Measurements from ENCODE around the gene EEF1B2. TPM values are rescaled to one million over a fixed set of nuclear protein-coding genes. Genes with fewer than 3 reads are reported as not detected.
"Not testable (repeated sequence)": the region's sequence is repeated elsewhere in the genome, so short reads cannot be mapped to it uniquely, and the experiment has no call there.

EEF1B2 gene
- total and polyA plus RNA-seq, 7 donors: 227 to 1,024 (median 646) TPM

GRCh38 chr2:206154197-206154596, 5.5 kb upstream of the EEF1B2 start:
- H3K27me3 ChIP-seq: no peaks in the 10 kb centered on the region
- H3K27ac ChIP-seq: no peak overlapping the region
- no peak for TF ChIP-seq POLR2A (IDR thresholded peaks at IDR 0.05)
- DNase-seq: no peak
- H3K4me3 ChIP-seq: no peak overlapping the region
- intact Hi-C loops (cut with DNase I): no loop called here
- peaks cover 0 to 34% (median 31%) of the 10 kb centered on the region in 4 donors for H3K4me1 ChIP-seq
- 27 to 70% methylated on average over 3 of the region's 3 CpGs for WGBS, 2 donors
- H3K36me3 ChIP-seq: peaks cover 0 to 30% (median 6%) of the 10 kb centered on the region in 4 donors
- no peaks in the 10 kb centered on the region for H3K9me3 ChIP-seq

- WGBS, 2 donors: 90 to 94% methylated on average over 11 of the region's 11 CpGs
- intact Hi-C loops (cut with DNase I): loop anchor here (5.0 kb wide), 1 partner anchor 70 kb away; the partner anchor contains the start of gene INO80D
- H3K9me3 ChIP-seq, H3K4me3 ChIP-seq, H3K27ac ChIP-seq, H3K27me3 ChIP-seq, DNase-seq: not testable (repeated sequence)
- Histone ChIP-seq H3K4me1 (peaks cover 0 to 46% (median 42%) of the 10 kb centered on the region in 4 donors), H3K36me3 (peaks cover 0 to 17% (median 11%) of the 10 kb centered on the region in 4 donors)
These were observed 2.7 kb upstream of the EEF1B2 start for GRCh38 chr2:206157014-206157413.

GRCh38 chr2:206158563-206159345, 941 bp upstream of the EEF1B2 start:
- Histone ChIP-seq H3K27me3 (no peaks in the 10 kb centered on the region), H3K9me3 (no peaks in the 10 kb centered on the region), H3K36me3 (peaks cover 0 to 32% (median 21%) of the 10 kb centered on the region in 4 donors), H3K27ac (peak overlapping the region; percentile 90 to 97 (median 96)), H3K4me1 (peaks cover 0 to 45% (median 40%) of the 10 kb centered on the region in 4 donors), H3K4me3 (peak overlapping the region; percentile 75 to 94 (median 92))
- TF ChIP-seq CTCF (IDR thresholded peaks at IDR 0.05) (no peak), POLR2A (IDR thresholded peaks at IDR 0.05) (no peak), POLR2AphosphoS5 (IDR thresholded peaks at IDR 0.05) (no peak), EP300 (IDR thresholded peaks at IDR 0.05) (no peak)
- WGBS, 2 donors: 1% methylated on average over 33 of the region's 33 CpGs
- no peak for DNase-seq
- intact Hi-C loops (cut with DNase I): loop anchor here (5.0 kb wide), 1 partner anchor 71 kb away; the partner anchor contains the start of gene INO80D

GRCh38 chr2:206160125-206160806, 571 bp downstream of the EEF1B2 start:
- DNase-seq: no peak
- Histone ChIP-seq H3K9me3 (no peaks in the 10 kb centered on the region), H3K27me3 (no peaks in the 10 kb centered on the region), H3K27ac (peak overlapping the region; percentile 90 to 97 (median 96)), H3K4me1 (peaks cover 0 to 33% (median 32%) of the 10 kb centered on the region in 4 donors), H3K4me3 (peak overlapping the region; percentile 75 to 94 (median 92)), H3K36me3 (peaks cover 0 to 33% (median 21%) of the 10 kb centered on the region in 4 donors)
- intact Hi-C loops (cut with DNase I): loop anchor here (2.0 kb wide), 1 partner anchor 113 kb away; no protein-coding TSS in a partner anchor
- TF ChIP-seq POLR2A (IDR thresholded peaks at IDR 0.05): no peak
- TF ChIP-seq EP300 (IDR thresholded peaks at IDR 0.05): no peak
- no peak for TF ChIP-seq CTCF (IDR thresholded peaks at IDR 0.05)
- no peak for TF ChIP-seq POLR2AphosphoS5 (IDR thresholded peaks at IDR 0.05)
- 2 to 5% methylated on average over 30 of the region's 30 CpGs for WGBS, 2 donors

GRCh38 chr2:206160807-206161179, 1.1 kb downstream of the EEF1B2 start:
- 47 to 54% methylated on average over 2 of the region's 2 CpGs for WGBS, 2 donors
- H3K4me1 ChIP-seq: peaks cover 0 to 32% (median 29%) of the 10 kb centered on the region in 4 donors
- TF ChIP-seq POLR2AphosphoS5 (IDR thresholded peaks at IDR 0.05) (no peak), POLR2A (IDR thresholded peaks at IDR 0.05) (no peak), EP300 (IDR thresholded peaks at IDR 0.05) (no peak), CTCF (IDR thresholded peaks at IDR 0.05) (no peak)

GRCh38 chr2:206162401-206162800, 2.7 kb downstream of the EEF1B2 start:
- H3K9me3 ChIP-seq; H3K27me3 ChIP-seq; DNase-seq; H3K4me3 ChIP-seq; H3K27ac ChIP-seq; intact Hi-C loops (cut with DNase I): not testable (repeated sequence)
- H3K36me3 ChIP-seq: peaks cover 0 to 33% (median 21%) of the 10 kb centered on the region in 4 donors
- WGBS, 2 donors: 89 to 90% methylated on average over 4 of the region's 4 CpGs
- peaks cover 0 to 22% (median 20%) of the 10 kb centered on the region in 4 donors for H3K4me1 ChIP-seq

More at GRCh38 chr2:206160807-206161179, 1.1 kb downstream of the EEF1B2 start:
- peaks cover 0 to 33% (median 21%) of the 10 kb centered on the region in 4 donors for H3K36me3 ChIP-seq
- H3K9me3 ChIP-seq: no peaks in the 10 kb centered on the region
- no peak for DNase-seq
- peak overlapping the region in 3 of 4 donors; percentile 91 to 94 (median 92) for H3K4me3 ChIP-seq
- intact Hi-C loops (cut with DNase I): loop anchor here (2.0 kb wide), 1 partner anchor 112 kb away; no protein-coding TSS in a partner anchor
- no peaks in the 10 kb centered on the region for H3K27me3 ChIP-seq
- peak overlapping the region in 3 of 4 donors; percentile 95 to 97 (median 97) for H3K27ac ChIP-seq

Measured in sigmoid colon (tissue), 7 donors.